Globus pallidus (tissue), 1 donor: Measurements from ENCODE around the gene KRTAP23-1.

ENCODE experiments used
- DNase-seq: peaks from one replicate; pipeline ENCODE4 v3.0.0-alpha.2; 2015; ENCODE audit warnings: low spot score

KRTAP23-1 gene

DNA sequence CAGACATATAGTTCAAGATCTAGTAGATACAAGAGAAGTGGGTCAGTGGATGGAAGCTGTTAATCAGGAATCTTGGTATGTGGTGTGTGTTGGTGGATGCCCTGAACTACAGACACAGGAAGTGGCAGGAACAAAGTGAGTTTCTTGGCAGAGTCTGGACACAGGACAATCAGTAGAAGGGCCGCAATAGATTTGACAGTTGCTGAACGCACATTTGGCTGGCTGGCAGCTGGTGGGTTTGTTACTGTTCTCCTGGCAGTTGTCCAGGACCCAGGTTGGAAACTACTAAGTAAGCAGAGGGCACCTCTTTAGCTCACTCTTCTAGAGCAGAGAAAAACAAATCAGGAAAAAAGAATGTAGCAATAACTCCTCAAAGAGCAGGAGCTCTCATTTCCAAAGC, 41.5 kb downstream of the KRTAP23-1 start:
- no peak for DNase-seq

DNA sequence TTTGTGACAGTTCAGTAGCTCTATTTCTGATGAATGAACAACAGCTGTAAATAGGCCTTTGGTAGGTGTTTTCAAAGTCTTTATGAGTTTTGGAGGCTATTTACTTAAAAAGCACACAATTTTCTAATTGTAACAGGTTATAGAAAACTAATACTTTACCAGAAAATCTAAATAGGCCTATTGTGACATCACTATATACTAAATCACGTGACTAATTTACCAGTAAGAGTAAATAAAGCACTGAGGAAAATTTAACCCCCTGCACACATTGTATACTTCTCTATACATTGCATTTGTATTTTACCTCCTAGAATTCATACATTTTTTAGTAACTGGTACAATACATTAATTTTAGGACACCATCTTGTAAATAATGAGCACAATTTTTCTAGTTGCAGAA, 43.3 kb downstream of the KRTAP23-1 start:
- no peak for DNase-seq
